GM23338 (cell line): ENCODE measurements around the gene HMCES. TPM values are rescaled to one million over a fixed set of nuclear protein-coding genes. Genes with fewer than 3 reads are reported as not detected.

ENCODE experiments used
- ATAC-seq: fragments of 200-7000 bp; cut with Tn5 transposase; 3 replicates; pipeline ENCODE4 v1.9.1; 2020
- DNase-seq: peaks from one replicate; pipeline ENCODE4 v3.0.0-alpha.2; 2015; ENCODE audit warnings: low spot score
- H2AFZ ChIP-seq: fragments of 200-600 bp; sonication (generic); 2 replicates; pipeline ENCODE4 v1.8.0; 2016; ENCODE audit warnings: antibody characterized with exemption, mild to moderate bottlenecking, moderate library complexity
- H3F3A ChIP-seq: fragments of 200-600 bp; sonication (generic); replicated peaks from 2 replicates; pipeline ENCODE4 v1.8.0; 2017; ENCODE audit warnings: antibody characterized with exemption, mixed run types, low read depth
- H3K27ac ChIP-seq: fragments of 200-600 bp; sonication (generic); 2 replicates; pipeline ENCODE4 v1.6.1; 2016; ENCODE audit warnings: low read depth
- H3K27me3 ChIP-seq: fragments of 200-600 bp; sonication (generic); 2 replicates; pipeline ENCODE4 v1.8.0; 2016; ENCODE audit warnings: mild to moderate bottlenecking, mixed run types, moderate library complexity; ENCODE audit not compliant: insufficient read depth
- H3K36me3 ChIP-seq: fragments of 200-600 bp; sonication (generic); 2 replicates; pipeline ENCODE4 v1.8.0; 2016; ENCODE audit warnings: mild to moderate bottlenecking; ENCODE audit not compliant: insufficient read depth
- H3K4me1 ChIP-seq: fragments of 200-600 bp; sonication (generic); 2 replicates; pipeline ENCODE4 v1.8.0; 2016; ENCODE audit warnings: mild to moderate bottlenecking, moderate library complexity; ENCODE audit not compliant: insufficient read depth
- H3K4me2 ChIP-seq: fragments of 200-600 bp; sonication (generic); 2 replicates; pipeline ENCODE4 v1.7.1; 2017; ENCODE audit warnings: mixed run types
- H3K4me3 ChIP-seq: fragments of 200-600 bp; sonication (generic); 2 replicates; pipeline ENCODE4 v1.6.1; 2016; ENCODE audit warnings: mixed run types
- H3K79me2 ChIP-seq: fragments of 200-600 bp; sonication (generic); replicated peaks from 2 replicates; pipeline ENCODE4 v1.8.0; 2017; ENCODE audit warnings: mild to moderate bottlenecking; ENCODE audit not compliant: insufficient read depth
- H3K9me2 ChIP-seq: fragments of 200-600 bp; sonication (generic); 2 replicates; pipeline ENCODE4 v1.8.0; 2017; ENCODE audit not compliant: insufficient read depth
- H4K20me1 ChIP-seq: fragments of 200-600 bp; sonication (generic); replicated peaks from 2 replicates; pipeline ENCODE4 v1.8.0; 2017; ENCODE audit warnings: mild to moderate bottlenecking; ENCODE audit not compliant: insufficient read depth
- H3K27ac Mint-ChIP-seq: 2 replicates; pipeline ENCODE4 v1.8.0; 2020; ENCODE audit warnings: inconsistent platforms, mild to moderate bottlenecking, moderate library complexity, mixed read lengths
- H3K27me3 Mint-ChIP-seq: 3 replicates; pipeline ENCODE4 v1.8.0; 2022; ENCODE audit warnings: low read depth, mild to moderate bottlenecking, moderate library complexity, mixed read lengths, inconsistent platforms; ENCODE audit not compliant: insufficient read depth, poor library complexity
- H3K36me3 Mint-ChIP-seq: 3 replicates; pipeline ENCODE4 v1.8.0; 2021; ENCODE audit warnings: low read depth, mild to moderate bottlenecking, inconsistent platforms, moderate library complexity, mixed read lengths
- H3K4me1 Mint-ChIP-seq: 3 replicates; pipeline ENCODE4 v1.8.0; 2020; ENCODE audit warnings: mild to moderate bottlenecking, inconsistent platforms, mixed read lengths
- H3K4me3 Mint-ChIP-seq: 3 replicates; pipeline ENCODE4 v1.8.0; 2021; ENCODE audit warnings: moderate library complexity, mild to moderate bottlenecking, inconsistent platforms, mixed read lengths
- H3K9me3 Mint-ChIP-seq: 3 replicates; pipeline ENCODE4 v1.8.0; 2020; ENCODE audit warnings: moderate library complexity, mild to moderate bottlenecking, inconsistent platforms, mixed read lengths
- JUNB ChIP-seq: IDR thresholded peaks from one replicate; pipeline ENCODE4 v1.6.1; 2016; ENCODE audit warnings: antibody characterized with exemption; ENCODE audit not compliant: unreplicated experiment
- NANOG ChIP-seq: IDR thresholded peaks from 2 replicates; pipeline ENCODE4 v1.6.1; 2016; ENCODE audit warnings: antibody characterized with exemption, borderline replicate concordance
- POLR2AphosphoS5 ChIP-seq: IDR thresholded peaks from 2 replicates; pipeline ENCODE4 v1.6.1; 2016; ENCODE audit warnings: antibody characterized with exemption, low read depth
- STAT1 ChIP-seq: IDR thresholded peaks from one replicate; pipeline ENCODE4 v1.6.1; 2016; ENCODE audit warnings: antibody characterized with exemption; ENCODE audit not compliant: unreplicated experiment
- ZNF114 ChIP-seq: fragments of 250-450 bp; sonication (Bioruptor Pico); IDR thresholded peaks from 2 replicates; pipeline ENCODE4 v1.5.0; 2020; ENCODE audit warnings: mild to moderate bottlenecking, moderate library complexity
- ZNF331 ChIP-seq: fragments of 250-450 bp; sonication (Bioruptor Pico); IDR thresholded peaks from 2 replicates; pipeline ENCODE4 v1.5.0; 2020; ENCODE audit warnings: low read depth, mild to moderate bottlenecking, moderate library complexity
- polyA plus RNA-seq: library from polyadenylated mRNA; unstranded; fragments of >200 nt; fragmentation: Nextera tagmentation; extraction: Ambion mirVana; gene quantifications from 2 replicates; pipeline ENCODE4 v1.2.1, GENCODE V29; 2016
- total RNA-seq: library from RNA; depleted of rRNA; stranded (reverse); fragments of >200 nt; shearing (Covaris generic); gene quantifications from 2 replicates; pipeline ENCODE4 v1.2.3, GENCODE V29; 2014
- TF ChIP-seq, protein P1 (sequence below): IDR thresholded peaks from one replicate; pipeline ENCODE4 v1.6.1; 2018; ENCODE audit warnings: antibody characterized with exemption; ENCODE audit not compliant: unreplicated experiment
- TF ChIP-seq, protein P2 (sequence below), 2 experiments: fragments of 200-600 bp in 1 of 2; sonication (generic) in 1 of 2; conservative IDR thresholded peaks; 2 replicates each; pipeline versions ENCODE4 v1.5.1 to v1.6.1; 2016 to 2017; ENCODE audit warnings: antibody characterized with exemption in 2 of 2, low read depth in 2 of 2, mild to moderate bottlenecking in 2 of 2, moderate library complexity in 1 of 2
- TF ChIP-seq, protein P3 (sequence below): IDR thresholded peaks from 2 replicates; pipeline ENCODE4 v1.6.1; 2016; ENCODE audit warnings: antibody characterized with exemption

The HMCES gene
- total and polyA plus RNA-seq, 2 experiments from 2014 or later = 36.5 to 44.5 TPM

DNA sequence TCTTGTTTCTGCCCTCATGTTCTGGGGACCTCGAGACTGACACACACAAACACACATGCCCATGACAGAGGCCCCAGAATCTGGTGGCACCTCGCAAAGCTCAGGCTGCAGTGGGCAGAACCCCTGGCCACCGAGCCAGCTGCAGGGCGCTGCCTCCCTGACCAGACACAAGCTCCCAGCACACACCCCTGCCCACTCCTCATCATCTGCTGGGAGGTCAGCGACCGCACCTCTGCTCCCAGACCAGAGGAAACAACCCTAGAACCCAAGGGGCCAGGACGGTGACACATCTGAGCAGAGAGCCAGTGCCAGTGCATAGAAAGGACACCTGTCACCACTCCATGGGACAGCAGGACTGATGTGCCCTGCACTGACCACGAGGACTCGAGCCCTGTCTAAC lies 43.2 kb downstream of the HMCES start (continued):
- TF ChIP-seq, protein P1, sequence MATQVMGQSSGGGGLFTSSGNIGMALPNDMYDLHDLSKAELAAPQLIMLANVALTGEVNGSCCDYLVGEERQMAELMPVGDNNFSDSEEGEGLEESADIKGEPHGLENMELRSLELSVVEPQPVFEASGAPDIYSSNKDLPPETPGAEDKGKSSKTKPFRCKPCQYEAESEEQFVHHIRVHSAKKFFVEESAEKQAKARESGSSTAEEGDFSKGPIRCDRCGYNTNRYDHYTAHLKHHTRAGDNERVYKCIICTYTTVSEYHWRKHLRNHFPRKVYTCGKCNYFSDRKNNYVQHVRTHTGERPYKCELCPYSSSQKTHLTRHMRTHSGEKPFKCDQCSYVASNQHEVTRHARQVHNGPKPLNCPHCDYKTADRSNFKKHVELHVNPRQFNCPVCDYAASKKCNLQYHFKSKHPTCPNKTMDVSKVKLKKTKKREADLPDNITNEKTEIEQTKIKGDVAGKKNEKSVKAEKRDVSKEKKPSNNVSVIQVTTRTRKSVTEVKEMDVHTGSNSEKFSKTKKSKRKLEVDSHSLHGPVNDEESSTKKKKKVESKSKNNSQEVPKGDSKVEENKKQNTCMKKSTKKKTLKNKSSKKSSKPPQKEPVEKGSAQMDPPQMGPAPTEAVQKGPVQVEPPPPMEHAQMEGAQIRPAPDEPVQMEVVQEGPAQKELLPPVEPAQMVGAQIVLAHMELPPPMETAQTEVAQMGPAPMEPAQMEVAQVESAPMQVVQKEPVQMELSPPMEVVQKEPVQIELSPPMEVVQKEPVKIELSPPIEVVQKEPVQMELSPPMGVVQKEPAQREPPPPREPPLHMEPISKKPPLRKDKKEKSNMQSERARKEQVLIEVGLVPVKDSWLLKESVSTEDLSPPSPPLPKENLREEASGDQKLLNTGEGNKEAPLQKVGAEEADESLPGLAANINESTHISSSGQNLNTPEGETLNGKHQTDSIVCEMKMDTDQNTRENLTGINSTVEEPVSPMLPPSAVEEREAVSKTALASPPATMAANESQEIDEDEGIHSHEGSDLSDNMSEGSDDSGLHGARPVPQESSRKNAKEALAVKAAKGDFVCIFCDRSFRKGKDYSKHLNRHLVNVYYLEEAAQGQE = no peak

DNA sequence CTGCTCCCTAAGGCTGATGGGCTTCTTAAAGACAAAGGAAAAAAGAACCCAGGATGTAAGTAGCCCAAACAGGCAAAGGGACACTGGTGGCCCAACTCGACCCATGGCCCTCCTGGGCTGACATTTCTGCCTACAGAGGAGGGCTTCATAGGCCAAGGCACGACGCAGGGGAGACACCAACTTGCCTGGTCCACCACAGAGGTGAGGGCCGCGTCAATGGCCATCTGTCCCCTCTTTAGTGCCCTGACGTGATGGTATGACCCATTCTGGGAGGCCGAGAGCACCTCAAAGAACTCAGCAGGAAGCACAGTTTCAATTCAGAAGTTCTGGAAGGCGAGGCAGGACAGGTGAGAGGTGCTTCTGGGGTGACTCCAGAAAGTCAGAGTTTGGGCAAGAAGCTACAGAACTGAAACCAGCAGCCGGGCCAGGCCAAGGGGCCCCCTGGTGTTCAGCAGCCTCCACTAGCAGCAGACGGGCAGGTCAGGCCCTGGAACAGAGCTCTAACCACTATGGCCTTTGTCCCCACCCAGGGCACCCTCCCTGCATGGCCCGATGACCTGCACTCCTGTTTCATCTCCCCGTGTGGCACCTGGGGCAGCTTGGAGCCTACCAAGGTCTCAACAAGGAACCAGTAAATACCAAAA lies 45.1 kb downstream of the HMCES start:
- Mint-ChIP-seq H3K4me3 (no peak overlapping the region), H3K4me1 (no peaks in the 10 kb centered on the region), H3K36me3 (peaks cover 3% of the 10 kb centered on the region; the same call in 2 of the 3 replicates), H3K27ac (no peak overlapping the region), H3K9me3 (no peaks in the 10 kb centered on the region; the same call in 2 of the 3 replicates), H3K27me3 (peaks cover 9% of the 10 kb centered on the region)
- Histone ChIP-seq H3K4me1 (no peaks in the 10 kb centered on the region), H3K79me2 (no peaks in the 10 kb centered on the region), H3K27me3 (no peaks in the 10 kb centered on the region), H3K27ac (no peak overlapping the region), H3K4me3 (no peak overlapping the region), H3F3A (no peaks in the 10 kb centered on the region), H3K9me2 (no peaks in the 10 kb centered on the region), H3K4me2 (no peak overlapping the region), H4K20me1 (no peaks in the 10 kb centered on the region), H3K36me3 (no peaks in the 10 kb centered on the region), H2AFZ (no peak overlapping the region)
- ATAC-seq (no peak), DNase-seq (no peak)
- TF ChIP-seq JUNB = no peak
- TF ChIP-seq, protein P2, sequence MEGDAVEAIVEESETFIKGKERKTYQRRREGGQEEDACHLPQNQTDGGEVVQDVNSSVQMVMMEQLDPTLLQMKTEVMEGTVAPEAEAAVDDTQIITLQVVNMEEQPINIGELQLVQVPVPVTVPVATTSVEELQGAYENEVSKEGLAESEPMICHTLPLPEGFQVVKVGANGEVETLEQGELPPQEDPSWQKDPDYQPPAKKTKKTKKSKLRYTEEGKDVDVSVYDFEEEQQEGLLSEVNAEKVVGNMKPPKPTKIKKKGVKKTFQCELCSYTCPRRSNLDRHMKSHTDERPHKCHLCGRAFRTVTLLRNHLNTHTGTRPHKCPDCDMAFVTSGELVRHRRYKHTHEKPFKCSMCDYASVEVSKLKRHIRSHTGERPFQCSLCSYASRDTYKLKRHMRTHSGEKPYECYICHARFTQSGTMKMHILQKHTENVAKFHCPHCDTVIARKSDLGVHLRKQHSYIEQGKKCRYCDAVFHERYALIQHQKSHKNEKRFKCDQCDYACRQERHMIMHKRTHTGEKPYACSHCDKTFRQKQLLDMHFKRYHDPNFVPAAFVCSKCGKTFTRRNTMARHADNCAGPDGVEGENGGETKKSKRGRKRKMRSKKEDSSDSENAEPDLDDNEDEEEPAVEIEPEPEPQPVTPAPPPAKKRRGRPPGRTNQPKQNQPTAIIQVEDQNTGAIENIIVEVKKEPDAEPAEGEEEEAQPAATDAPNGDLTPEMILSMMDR (conservative IDR thresholded peaks at IDR 0.05; ENCODE audit: low read depth in 2 of 2) = peak in 1 of 2 experiments; percentile 22; a peak in 1 of 4 replicates

DNA sequence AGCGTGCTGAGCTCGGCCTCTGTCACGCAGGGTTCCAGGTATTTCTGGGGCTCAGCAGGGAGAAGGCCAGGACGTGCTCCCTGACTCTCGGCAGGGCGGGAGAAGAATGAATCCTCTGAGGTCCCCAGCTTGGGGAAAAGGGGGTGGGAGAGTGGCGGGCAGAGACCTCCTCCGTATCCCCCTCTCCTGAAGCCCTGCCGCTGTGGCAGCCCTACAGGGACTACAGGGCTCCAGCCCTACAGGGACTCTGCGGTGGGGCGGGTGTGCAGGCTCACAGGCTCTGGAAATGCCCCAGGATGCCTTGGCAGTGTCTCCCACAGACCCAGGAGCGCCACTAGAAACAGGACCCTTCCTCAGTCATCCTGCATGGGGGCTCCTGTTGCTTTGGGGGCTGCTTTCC lies 46.2 kb downstream of the HMCES start:
- no peak overlapping the region for H3K4me2 ChIP-seq
- ATAC-seq (no peak), DNase-seq (no peak)
- no peaks in the 10 kb centered on the region for H3F3A ChIP-seq
- H2AFZ ChIP-seq = no peak overlapping the region
- no peak overlapping the region for H3K4me3 ChIP-seq
- Mint-ChIP-seq H3K27me3 (peaks cover 6% of the 10 kb centered on the region), H3K27ac (no peak overlapping the region), H3K36me3 (peaks cover 3% of the 10 kb centered on the region; the same call in 1 of the 3 replicates), H3K4me1 (no peaks in the 10 kb centered on the region), H3K9me3 (no peaks in the 10 kb centered on the region; the same call in 1 of the 3 replicates), H3K4me3 (no peak overlapping the region)
- no peaks in the 10 kb centered on the region for H4K20me1 ChIP-seq
- H3K9me2 ChIP-seq = no peaks in the 10 kb centered on the region
- H3K79me2 ChIP-seq = no peaks in the 10 kb centered on the region
- H3K27me3 ChIP-seq = no peaks in the 10 kb centered on the region
- H3K4me1 ChIP-seq = no peaks in the 10 kb centered on the region
- no peaks in the 10 kb centered on the region for H3K36me3 ChIP-seq
- H3K27ac ChIP-seq = no peak overlapping the region
- TF ChIP-seq, protein P3, sequence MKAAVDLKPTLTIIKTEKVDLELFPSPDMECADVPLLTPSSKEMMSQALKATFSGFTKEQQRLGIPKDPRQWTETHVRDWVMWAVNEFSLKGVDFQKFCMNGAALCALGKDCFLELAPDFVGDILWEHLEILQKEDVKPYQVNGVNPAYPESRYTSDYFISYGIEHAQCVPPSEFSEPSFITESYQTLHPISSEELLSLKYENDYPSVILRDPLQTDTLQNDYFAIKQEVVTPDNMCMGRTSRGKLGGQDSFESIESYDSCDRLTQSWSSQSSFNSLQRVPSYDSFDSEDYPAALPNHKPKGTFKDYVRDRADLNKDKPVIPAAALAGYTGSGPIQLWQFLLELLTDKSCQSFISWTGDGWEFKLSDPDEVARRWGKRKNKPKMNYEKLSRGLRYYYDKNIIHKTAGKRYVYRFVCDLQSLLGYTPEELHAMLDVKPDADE = no peak
- TF ChIP-seq NANOG (no peak), ZNF114 (CRISPR knock-in tag) (no peak), ZNF331 (CRISPR knock-in tag) (no peak), POLR2AphosphoS5 (no peak), STAT1 (no peak), JUNB (no peak)
- TF ChIP-seq, protein P2 (conservative IDR thresholded peaks at IDR 0.05; ENCODE audit: low read depth in 2 of 2) = no peak
